Adipocyte (in vitro differentiated cells): Measurements from ENCODE around the gene EHMT1.
A peak's percentile ranks its signal among the peaks of the same experiment; 100 is the strongest.
"Not testable (repeated sequence)": the region's sequence is repeated elsewhere in the genome, so short reads cannot be mapped to it uniquely, and the experiment has no call there.

ENCODE experiments used
- DNase-seq: peaks from one replicate; pipeline ENCODE4 v3.0.0-alpha.2; 2015; ENCODE audit warnings: low read depth
- H3K27me3 ChIP-seq: replicated peaks from 2 replicates; pipeline ENCODE4 v1.7.0; 2013; ENCODE audit warnings: mild to moderate bottlenecking, low read length, moderate library complexity; ENCODE audit not compliant: control insufficient read depth, insufficient read depth
- H3K36me3 ChIP-seq: 2 replicates; pipeline ENCODE4 v1.7.0; 2013; ENCODE audit warnings: low read length, mild to moderate bottlenecking, moderate library complexity; ENCODE audit not compliant: control insufficient read depth, insufficient read depth, severe bottlenecking
- H3K4me1 ChIP-seq: 2 replicates; pipeline ENCODE4 v1.7.0; 2013; ENCODE audit warnings: mild to moderate bottlenecking, low read length, moderate library complexity; ENCODE audit not compliant: control insufficient read depth, insufficient read depth
- H3K4me3 ChIP-seq: 2 replicates; pipeline ENCODE4 v1.7.0; 2013; ENCODE audit warnings: mild to moderate bottlenecking, low read length, moderate library complexity
- H3K9ac ChIP-seq: 2 replicates; pipeline ENCODE4 v1.7.0; 2013; ENCODE audit warnings: mild to moderate bottlenecking, low read length, moderate library complexity
- H3K9me3 ChIP-seq: 2 replicates; pipeline ENCODE4 v1.7.0; 2013; ENCODE audit warnings: mild to moderate bottlenecking, low read length, moderate library complexity; ENCODE audit not compliant: control insufficient read depth

The EHMT1 gene

DNA sequence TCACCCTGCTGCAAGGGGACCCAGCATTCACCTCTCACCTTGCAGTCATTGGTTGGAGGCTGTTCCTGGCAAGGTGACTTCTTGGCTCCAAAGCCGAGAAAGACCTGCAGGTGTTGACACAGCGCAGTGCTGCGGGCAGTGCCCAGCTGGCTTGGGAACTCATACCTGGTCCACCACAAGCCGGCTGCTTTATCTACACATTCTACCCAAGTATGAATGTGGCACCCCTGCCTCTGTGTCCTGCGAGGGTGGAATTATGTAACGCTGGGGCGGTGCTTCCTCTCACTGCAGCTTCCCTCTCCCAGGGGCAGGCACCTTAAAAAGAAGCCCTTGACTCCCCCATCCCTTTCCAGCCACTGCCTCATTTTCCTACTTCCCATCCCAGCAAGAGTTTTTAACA is 26.0 kb upstream of the EHMT1 start:
- H3K36me3 ChIP-seq, result peaks cover 6% of the 10 kb centered on the region
- no peaks in the 10 kb centered on the region for H3K27me3 ChIP-seq
- H3K9ac ChIP-seq, result no peak overlapping the region
- no peaks in the 10 kb centered on the region for H3K9me3 ChIP-seq
- H3K4me1 ChIP-seq, result peaks cover 13% of the 10 kb centered on the region
- no peak for DNase-seq
- H3K4me3 ChIP-seq, result no peak overlapping the region

DNA sequence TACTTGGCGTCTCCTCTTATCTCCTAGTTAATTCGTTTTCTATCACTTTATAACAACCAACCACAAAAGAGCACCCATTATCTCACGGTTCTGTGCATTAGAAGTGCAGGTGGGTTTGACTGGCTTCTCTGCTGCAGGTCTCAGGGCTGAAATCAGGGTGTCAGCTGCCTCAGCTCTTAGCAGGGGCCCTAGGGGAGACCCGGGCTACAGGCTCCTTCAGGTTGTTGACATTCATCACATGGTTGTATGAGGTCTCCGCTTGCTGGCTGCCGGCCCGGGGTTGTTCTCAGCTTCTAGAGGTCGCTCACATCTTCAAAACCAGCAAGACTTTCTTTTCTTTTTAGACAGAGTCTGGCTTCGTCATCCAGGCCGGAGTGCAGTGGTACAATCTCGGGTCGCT is 25.6 kb upstream of the EHMT1 start:
- Histone ChIP-seq H3K36me3 (peaks cover 2% of the 10 kb centered on the region), H3K9ac (no peak overlapping the region), H3K4me3 (no peak overlapping the region), H3K27me3 (no peaks in the 10 kb centered on the region), H3K4me1 (peaks cover 13% of the 10 kb centered on the region), H3K9me3 (no peaks in the 10 kb centered on the region)
- DNase-seq, result no peak

DNA sequence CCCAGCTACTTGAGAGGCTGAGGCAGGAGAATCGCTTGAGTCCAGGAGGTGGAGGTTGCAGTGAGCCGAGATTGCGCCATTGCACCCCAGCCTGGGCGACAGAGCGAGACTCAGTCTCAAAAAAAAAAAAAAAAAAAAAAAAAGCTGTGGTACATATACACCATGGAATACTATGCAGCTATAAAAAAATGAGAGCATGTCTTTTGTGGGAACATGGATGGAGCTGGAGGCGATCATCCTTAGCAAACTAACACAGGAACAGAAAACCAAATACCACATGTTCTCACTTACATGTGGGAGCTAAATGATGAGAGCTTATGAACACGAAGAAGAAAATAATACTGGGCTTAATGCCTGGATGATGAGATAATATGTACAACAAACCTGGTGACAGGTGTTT is 22.2 kb upstream of the EHMT1 start:
- not testable (repeated sequence) for H3K9me3 ChIP-seq, H3K27me3 ChIP-seq, H3K4me3 ChIP-seq, H3K36me3 ChIP-seq, DNase-seq, H3K4me1 ChIP-seq, H3K9ac ChIP-seq

DNA sequence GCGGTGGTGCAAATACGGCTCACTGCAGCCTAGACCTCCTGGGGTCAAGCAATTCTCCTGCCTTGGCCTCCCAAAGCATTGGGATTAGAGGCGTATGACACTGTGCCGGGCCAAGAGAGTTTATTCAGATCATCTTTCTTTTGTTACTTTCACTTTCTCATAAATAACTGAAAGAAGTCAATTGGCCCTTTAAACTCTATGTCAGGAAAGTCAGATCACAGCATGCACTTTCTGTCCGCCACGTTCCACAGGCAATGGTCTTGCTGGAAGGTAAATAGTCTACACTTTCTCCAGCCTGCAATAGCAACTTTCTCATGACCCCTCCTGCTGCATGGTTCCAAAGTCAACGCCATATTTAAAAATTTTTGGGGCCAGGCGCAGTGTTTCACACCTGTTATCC is 19.9 kb upstream of the EHMT1 start:
- Histone ChIP-seq H3K9ac (no peak overlapping the region), H3K4me1 (no peaks in the 10 kb centered on the region), H3K27me3 (no peaks in the 10 kb centered on the region), H3K36me3 (no peaks in the 10 kb centered on the region), H3K4me3 (no peak overlapping the region), H3K9me3 (no peaks in the 10 kb centered on the region)
- no peak for DNase-seq

DNA sequence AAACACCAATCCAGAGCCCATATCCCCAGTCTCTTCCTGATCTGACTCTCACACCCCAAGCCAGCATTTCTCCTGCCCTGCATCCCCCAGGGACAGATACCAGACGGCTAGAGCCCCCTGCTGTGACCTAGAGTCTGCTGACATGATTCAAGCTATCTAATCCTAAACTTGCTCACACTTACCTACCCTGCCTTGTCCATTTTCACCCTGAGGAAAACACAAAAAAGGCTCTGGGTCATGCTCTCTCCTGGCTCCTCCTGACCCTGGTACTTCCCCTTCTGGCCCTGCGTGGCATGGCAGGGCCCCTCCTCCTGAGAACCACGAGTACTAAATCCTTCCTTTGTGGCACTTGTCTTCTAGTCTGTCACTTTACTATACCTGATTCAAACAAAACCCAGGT is 16.1 kb upstream of the EHMT1 start:
- DNase-seq, result no peak
- H3K36me3 ChIP-seq, result no peaks in the 10 kb centered on the region
- no peaks in the 10 kb centered on the region for H3K27me3 ChIP-seq

DNA sequence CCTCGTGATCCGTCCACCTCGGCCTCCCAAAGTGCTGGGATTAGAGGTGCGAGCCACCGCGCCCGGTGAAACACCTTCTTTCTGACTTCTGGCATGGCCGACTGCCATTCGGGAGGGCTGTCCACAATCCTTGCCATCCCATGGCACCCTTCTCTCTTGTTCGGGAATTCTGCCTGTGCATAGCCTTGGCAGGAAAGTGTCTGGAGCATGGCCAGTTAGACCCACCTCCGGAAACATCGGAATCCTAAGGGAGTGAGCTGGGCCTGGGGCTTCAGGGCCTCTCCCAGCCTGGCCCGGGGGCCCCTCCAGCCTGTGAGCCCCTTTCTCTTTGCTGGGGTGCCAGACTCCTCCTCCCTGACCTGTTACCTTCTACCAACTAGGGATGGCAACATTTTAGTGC is 14.9 kb upstream of the EHMT1 start:
- H3K4me1 ChIP-seq, result peaks cover 14% of the 10 kb centered on the region
- H3K9ac ChIP-seq, result no peak overlapping the region
- H3K9me3 ChIP-seq, result no peaks in the 10 kb centered on the region
- H3K36me3 ChIP-seq, result no peaks in the 10 kb centered on the region
- H3K27me3 ChIP-seq, result no peaks in the 10 kb centered on the region
- DNase-seq, result no peak
- no peak overlapping the region for H3K4me3 ChIP-seq

More for the DNA sequence above, 16.1 kb upstream of the EHMT1 start:
- no peak overlapping the region for H3K9ac ChIP-seq
- peaks cover 14% of the 10 kb centered on the region for H3K4me1 ChIP-seq
- no peak overlapping the region for H3K4me3 ChIP-seq
- H3K9me3 ChIP-seq, result no peaks in the 10 kb centered on the region

DNA sequence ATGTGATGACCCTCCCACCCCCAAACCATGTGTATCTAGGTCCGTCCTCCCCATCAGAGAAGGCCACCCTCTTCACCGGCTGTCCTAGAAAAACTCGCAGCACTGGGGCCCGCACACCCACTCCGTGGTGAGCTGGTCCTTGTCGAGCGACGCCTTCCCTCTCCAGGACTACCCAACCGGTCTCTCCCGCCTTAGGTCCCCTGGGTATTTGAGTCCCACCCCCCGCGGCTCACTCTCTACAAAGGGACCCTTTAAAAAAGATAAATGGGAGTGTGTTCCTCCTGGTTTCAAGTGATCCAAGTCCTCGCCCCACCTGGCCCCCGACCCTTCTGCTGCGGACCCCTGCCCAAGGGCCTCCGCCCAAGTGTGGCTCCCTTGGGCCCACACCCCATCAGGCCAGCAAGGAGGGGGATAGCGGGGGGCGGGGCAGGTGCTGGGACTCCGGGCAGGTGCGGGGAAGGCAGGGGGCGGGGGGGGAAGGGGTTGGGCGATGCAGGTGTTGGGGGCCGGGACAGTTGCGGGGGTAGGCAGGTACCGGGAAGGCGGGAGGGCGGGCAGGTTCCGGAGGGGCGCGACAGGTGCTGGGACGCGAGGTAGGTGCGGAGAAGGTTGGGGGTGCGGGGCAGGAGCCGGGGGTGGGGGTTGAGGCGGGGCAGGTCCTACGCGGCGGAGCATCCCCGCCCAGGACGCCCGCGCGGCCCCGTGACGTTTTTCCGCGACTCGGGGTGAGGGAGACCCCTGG is 14.3 kb upstream of the EHMT1 start:
- Histone ChIP-seq H3K4me3 (no peak overlapping the region), H3K36me3 (no peaks in the 10 kb centered on the region), H3K4me1 (peaks cover 14% of the 10 kb centered on the region), H3K9ac (no peak overlapping the region), H3K9me3 (no peaks in the 10 kb centered on the region), H3K27me3 (no peaks in the 10 kb centered on the region)
- DNase-seq, result no peak

DNA sequence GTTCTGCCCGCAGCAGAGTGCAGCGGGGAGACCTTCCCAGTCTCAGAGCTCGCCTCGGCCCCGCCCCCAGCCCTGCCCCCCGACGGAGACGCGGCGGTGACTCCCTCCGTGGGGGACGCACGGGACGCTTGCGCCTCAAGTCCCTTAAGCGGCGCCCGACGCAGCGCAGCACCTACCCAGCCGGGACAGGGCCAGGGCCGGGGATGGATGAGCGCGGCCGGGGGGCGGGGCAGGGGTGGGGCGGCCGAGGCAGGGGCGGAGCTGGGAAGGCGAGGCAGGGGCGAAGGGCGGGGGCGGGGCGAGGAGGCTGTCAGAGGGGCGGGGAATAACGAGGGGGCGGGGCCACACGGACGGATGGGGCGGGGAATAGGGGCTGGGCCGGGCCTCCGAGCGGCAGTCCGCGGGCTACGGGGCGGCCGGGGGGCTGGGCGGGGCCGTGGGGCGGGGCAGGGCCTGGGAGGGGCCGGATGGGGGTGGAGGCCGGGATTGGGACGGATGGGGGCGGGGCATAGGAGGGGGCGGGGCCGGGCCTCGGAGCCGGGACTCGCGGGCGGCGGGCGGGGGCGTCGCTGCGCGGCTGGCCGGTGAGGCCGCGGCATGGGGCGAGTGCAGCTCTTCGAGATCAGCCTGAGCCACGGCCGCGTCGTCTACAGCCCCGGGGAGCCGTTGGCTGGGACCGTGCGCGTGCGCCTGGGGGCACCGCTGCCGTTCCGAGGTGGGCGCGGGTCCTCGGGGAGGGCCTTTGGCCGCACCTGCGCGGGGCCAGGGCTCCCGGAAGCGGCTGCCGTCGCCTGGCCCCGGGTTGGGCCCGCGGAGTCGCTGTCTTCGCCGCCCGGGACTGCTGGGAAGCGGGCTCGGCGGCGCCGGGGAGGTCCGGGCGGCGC is 13.4 kb upstream of the EHMT1 start, which contains the start of gene ARRDC1:
ARRDC1 (plus strand) TSS at position 566 of the 884 bp plus-strand sequence; CDS start at position 598, 32 bp downstream.
- H3K27me3 ChIP-seq, result no peaks in the 10 kb centered on the region

DNA sequence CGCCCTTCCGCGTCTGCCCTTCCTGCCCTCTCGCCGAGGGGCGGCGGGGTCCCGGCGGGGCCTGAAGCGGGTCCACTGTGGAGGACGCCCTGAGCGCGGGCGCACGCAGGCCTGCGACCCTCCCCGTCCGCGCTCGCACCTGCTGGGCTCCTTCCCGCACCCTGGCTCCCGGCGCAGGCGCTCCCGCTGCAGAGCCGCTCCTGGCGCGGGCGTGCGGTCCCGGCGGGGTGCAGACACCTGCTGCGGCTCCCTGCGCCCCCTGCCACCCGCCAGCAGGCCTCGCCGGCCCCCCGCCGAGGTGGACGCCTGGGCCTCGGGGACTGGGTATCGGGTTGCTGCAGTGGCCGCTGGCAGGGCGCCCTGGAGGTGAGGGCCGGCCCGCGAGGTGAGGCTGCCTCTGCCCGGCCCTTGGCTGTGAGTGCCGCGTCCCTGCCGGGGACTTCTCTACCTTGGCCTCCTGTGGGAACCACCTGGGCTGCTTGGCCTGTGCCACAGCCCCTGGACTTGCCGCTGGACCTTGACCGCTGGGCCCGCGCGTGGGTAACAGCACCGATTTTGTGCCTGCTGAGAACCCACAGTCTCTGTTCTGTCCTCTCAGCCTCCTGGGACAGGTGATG is 12.7 kb upstream of the EHMT1 start:
- Histone ChIP-seq H3K4me1 (peaks cover 14% of the 10 kb centered on the region), H3K4me3 (peak overlapping the region; percentile 83), H3K9me3 (no peaks in the 10 kb centered on the region), H3K36me3 (no peaks in the 10 kb centered on the region), H3K27me3 (no peaks in the 10 kb centered on the region), H3K9ac (peak overlapping the region; percentile 83)
- DNase-seq, result peak; percentile 37

More for the DNA sequence above, 13.4 kb upstream of the EHMT1 start, which contains the start of gene ARRDC1:
- Histone ChIP-seq H3K4me3 (peak within 1 kb of the TSS; percentile 83), H3K4me1 (peaks cover 14% of the 10 kb centered on the region), H3K9ac (peak within 1 kb of the TSS; percentile 83), H3K9me3 (no peaks in the 10 kb centered on the region), H3K36me3 (no peaks in the 10 kb centered on the region)
- peak; percentile 97 for DNase-seq

DNA sequence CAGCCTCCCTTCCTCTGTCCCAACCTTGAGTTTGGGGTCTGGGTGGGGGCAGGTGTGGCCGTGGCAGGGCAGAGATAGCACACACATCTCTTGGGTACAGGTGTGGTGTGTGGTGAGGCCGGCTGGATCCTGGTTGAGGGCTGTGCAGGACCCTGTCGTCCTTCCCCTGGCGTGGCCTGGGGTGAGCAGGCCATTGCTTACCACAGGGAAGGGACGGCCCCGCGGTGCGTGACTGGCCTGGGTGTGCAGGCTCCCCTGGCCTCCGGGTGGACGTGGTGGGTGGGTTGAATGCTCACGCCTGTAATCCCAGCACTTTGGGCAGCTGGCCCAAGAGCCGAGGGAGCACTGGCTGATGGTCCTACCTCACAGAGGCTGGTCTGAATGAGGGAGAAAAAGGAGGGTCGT is 12.1 kb upstream of the EHMT1 start:
- no peaks in the 10 kb centered on the region for H3K27me3 ChIP-seq
- no peaks in the 10 kb centered on the region for H3K36me3 ChIP-seq
- H3K9me3 ChIP-seq, result no peaks in the 10 kb centered on the region
- peaks cover 14% of the 10 kb centered on the region for H3K4me1 ChIP-seq
- DNase-seq, result no peak
- H3K9ac ChIP-seq, result peak overlapping the region; percentile 83
- peak overlapping the region; percentile 83 for H3K4me3 ChIP-seq
